Thyroid gland (tissue), 4 donors: Measurements from ENCODE around the gene ZNF503.

Experiments used
- POLR2A ChIP-seq, 2 donors: fragments of 450-650 bp; IDR thresholded peaks; one replicate each; pipeline ENCODE4 v1.6.1; 2017; ENCODE audit warnings: antibody characterized with exemption in 2 of 2, mild to moderate bottlenecking in 2 of 2, moderate library complexity in 1 of 2
- TF ChIP-seq, protein P1 (sequence below), 6 experiments: fragments of 200-600 bp in 3 of 6; fragments of 450-650 bp in 3 of 6; sonication (generic) in 3 of 6; IDR thresholded peaks; one replicate each; pipeline ENCODE4 v1.5.1; 2016 to 2019; ENCODE audit warnings: antibody characterized with exemption in 6 of 6, mild to moderate bottlenecking in 2 of 6, inconsistent platforms in 1 of 6, moderate library complexity in 1 of 6

DNA sequence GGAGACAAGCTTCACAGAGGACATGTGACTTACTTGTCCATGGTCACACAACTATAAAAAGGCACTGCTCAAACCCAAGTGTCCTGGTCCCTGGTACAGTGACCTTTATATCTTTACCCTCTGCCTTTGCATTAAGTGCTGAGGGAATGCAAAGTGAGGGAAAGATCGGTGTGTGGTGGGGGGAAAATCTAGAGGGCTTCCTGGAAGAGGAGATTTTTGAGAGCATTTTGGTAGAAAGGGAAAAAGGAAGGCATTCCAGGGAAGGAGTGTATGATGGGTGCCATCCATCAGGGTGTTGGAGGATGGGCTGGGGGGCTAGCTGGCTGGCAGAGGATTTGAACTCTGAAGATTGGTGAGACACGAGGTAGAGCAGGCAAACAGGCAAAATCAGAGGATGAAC, 9.3 kb downstream of the ZNF503 start:
- TF ChIP-seq, protein P1, sequence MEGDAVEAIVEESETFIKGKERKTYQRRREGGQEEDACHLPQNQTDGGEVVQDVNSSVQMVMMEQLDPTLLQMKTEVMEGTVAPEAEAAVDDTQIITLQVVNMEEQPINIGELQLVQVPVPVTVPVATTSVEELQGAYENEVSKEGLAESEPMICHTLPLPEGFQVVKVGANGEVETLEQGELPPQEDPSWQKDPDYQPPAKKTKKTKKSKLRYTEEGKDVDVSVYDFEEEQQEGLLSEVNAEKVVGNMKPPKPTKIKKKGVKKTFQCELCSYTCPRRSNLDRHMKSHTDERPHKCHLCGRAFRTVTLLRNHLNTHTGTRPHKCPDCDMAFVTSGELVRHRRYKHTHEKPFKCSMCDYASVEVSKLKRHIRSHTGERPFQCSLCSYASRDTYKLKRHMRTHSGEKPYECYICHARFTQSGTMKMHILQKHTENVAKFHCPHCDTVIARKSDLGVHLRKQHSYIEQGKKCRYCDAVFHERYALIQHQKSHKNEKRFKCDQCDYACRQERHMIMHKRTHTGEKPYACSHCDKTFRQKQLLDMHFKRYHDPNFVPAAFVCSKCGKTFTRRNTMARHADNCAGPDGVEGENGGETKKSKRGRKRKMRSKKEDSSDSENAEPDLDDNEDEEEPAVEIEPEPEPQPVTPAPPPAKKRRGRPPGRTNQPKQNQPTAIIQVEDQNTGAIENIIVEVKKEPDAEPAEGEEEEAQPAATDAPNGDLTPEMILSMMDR (IDR thresholded peaks at IDR 0.05) = no peak
- TF ChIP-seq POLR2A (IDR thresholded peaks at IDR 0.05) = no peak
